HK-2 (cell line): ENCODE measurements around the gene CHCHD5.

Experiments used
- DNase-seq: peaks from one replicate; pipeline ENCODE4 v3.0.0-alpha.2; 2018; ENCODE audit not compliant: unreplicated experiment

The CHCHD5 gene

GRCh38 chr2:112625474-112626114 is 41.2 kb downstream of the CHCHD5 start:
- no peak for DNase-seq

GRCh38 chr2:112626604-112627059 is 42.2 kb downstream of the CHCHD5 start:
- DNase-seq: peak; percentile 68

- DNase-seq: peak; percentile 76
Measured at GRCh38 chr2:112627060-112628040, 42.9 kb downstream of the CHCHD5 start.

GRCh38 chr2:112629224-112629623 is 44.8 kb downstream of the CHCHD5 start:
- DNase-seq: no peak

GRCh38 chr2:112629823-112630222 is 45.4 kb downstream of the CHCHD5 start:
- DNase-seq: no peak

- no peak for DNase-seq
Measured at GRCh38 chr2:112630268-112630667, 45.9 kb downstream of the CHCHD5 start.

GRCh38 chr2:112633708-112634107 is 49.3 kb downstream of the CHCHD5 start:
- no peak for DNase-seq

- DNase-seq: no peak
Measured at GRCh38 chr2:112634153-112634873, 49.9 kb downstream of the CHCHD5 start.

GRCh38 chr2:112634874-112635157 is 50.4 kb downstream of the CHCHD5 start:
- DNase-seq: no peak

GRCh38 chr2:112636605-112637288 is 52.3 kb downstream of the CHCHD5 start:
- DNase-seq: no peak

GRCh38 chr2:112637289-112637660 is 52.9 kb downstream of the CHCHD5 start:
- no peak for DNase-seq
